ENCODE results near the gene BBS10.

Gene BBS10

DNA sequence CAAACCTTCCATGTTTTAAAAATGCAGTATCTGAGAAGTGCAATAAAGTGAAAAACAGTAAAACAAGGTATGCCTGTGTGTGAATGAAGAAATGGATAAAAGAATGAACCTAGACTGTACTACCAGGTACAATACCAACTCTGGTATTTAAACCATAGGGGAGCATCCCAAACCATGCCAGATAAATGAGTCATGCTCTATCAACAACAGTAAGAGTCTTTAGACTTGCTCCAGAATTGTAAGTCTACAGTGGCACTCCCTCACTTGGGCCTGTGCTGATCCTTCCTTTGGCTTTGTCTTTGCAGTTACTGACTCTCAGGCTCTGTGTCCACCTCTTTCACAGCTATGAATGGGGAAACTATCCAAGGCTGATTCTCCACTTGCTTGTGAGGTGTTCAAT is 38.1 kb downstream of the BBS10 start:
- ChIA-PET POLR2A (interaction anchor here (0.9 kb wide), 1 partner anchor 18 kb away, joined by 3 read pairs; no protein-coding TSS in a partner anchor), CTCF (interaction anchor here (0.6 kb wide), 1 partner anchor 184 kb away, joined by 3 read pairs; no protein-coding TSS in a partner anchor)
- no peak overlapping the region for H3K4me3 ChIP-seq (ENCODE audit: low read depth, low read length)
- DNase-seq (ENCODE audit: low read depth, low spot score), result no peak
- TF ChIP-seq, protein P1, sequence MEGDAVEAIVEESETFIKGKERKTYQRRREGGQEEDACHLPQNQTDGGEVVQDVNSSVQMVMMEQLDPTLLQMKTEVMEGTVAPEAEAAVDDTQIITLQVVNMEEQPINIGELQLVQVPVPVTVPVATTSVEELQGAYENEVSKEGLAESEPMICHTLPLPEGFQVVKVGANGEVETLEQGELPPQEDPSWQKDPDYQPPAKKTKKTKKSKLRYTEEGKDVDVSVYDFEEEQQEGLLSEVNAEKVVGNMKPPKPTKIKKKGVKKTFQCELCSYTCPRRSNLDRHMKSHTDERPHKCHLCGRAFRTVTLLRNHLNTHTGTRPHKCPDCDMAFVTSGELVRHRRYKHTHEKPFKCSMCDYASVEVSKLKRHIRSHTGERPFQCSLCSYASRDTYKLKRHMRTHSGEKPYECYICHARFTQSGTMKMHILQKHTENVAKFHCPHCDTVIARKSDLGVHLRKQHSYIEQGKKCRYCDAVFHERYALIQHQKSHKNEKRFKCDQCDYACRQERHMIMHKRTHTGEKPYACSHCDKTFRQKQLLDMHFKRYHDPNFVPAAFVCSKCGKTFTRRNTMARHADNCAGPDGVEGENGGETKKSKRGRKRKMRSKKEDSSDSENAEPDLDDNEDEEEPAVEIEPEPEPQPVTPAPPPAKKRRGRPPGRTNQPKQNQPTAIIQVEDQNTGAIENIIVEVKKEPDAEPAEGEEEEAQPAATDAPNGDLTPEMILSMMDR (IDR thresholded peaks at IDR 0.05; ENCODE audit: insufficient read depth, low read length, missing control alignments), result no peak

DNA sequence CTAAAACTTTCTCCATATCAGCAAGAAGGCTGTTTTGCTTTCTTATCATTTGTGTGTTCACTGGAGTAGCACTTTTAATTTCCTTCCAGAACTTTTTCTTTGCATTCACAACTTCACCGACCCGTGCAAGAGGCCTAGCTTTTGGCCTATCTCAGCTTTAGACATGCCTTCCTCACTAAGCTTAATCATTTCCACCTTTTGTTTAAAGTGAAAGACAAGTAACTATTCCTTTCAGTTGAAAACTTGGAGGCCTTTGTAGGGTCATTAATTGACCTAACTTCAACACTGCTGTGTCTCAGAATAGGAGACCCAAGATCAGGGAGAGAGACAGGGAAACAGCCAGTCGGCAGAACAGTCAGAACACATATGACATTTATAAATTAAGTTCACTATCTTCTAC is 39.3 kb downstream of the BBS10 start:
- ChIA-PET CTCF (interaction anchor here (1.7 kb wide), 1 partner anchor 39 kb away, joined by 4 read pairs; the partner anchor contains the start of gene BBS10), POLR2A (no interaction called here)
- no peak for DNase-seq (ENCODE audit: low read depth, low spot score)
- TF ChIP-seq, protein P1 (IDR thresholded peaks at IDR 0.05; ENCODE audit: insufficient read depth, low read length, missing control alignments), result no peak
- no peak overlapping the region for H3K4me3 ChIP-seq (ENCODE audit: low read depth, low read length)

DNA sequence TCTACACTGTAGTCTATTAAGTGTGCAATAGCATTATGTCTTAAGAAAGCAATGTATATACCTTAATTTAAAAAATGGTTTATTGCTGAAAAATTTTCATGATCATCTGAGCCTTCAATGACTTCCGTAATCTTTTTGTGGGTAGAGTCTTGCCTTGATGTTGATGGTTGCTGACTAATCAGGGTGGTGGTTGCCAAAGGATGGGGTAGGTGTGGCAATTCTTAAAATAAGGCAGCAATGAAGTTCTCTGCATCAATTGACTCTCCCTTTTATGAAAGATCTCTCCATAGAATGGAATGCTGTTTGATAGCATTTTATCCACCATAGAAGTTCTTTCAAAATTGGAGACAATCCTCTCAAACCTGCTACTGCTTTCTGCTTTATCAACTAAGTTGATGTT is 41.1 kb downstream of the BBS10 start:
- POLR2A ChIA-PET, result no interaction called here
- TF ChIP-seq, protein P1 (IDR thresholded peaks at IDR 0.05; ENCODE audit: insufficient read depth, low read length, missing control alignments), result no peak
- DNase-seq (ENCODE audit: low read depth, low spot score), result no peak
- H3K4me3 ChIP-seq (ENCODE audit: low read depth, low read length), result no peak overlapping the region
- CTCF ChIA-PET, result no interaction called here

DNA sequence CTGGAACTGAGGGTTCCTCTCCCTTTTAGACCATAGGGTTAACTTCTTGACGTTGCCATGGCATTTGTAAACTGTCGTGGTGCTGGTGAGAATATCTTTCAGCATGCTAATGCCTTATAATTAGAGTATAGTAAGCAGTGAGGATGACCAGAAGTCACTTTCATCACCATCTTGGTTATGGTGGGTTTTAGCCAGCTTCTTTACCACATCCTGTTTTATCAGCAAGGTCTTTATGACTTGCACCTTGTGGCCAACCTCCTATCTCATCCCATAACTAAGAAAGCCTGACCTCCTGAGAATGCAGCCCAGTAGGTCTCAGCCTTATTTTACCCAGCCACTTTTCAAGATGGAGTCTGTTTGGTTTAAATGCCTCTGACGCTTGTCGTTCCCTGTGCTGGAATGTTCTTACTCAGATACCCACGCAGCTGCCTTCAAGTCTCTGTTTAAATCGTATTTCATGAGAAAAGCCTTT is 44.2 kb downstream of the BBS10 start:
- TF ChIP-seq, protein P1 (IDR thresholded peaks at IDR 0.05; ENCODE audit: insufficient read depth, low read length, missing control alignments), result no peak
- no peak for DNase-seq (ENCODE audit: low read depth, low spot score)
- CTCF ChIA-PET, result no interaction called here
- H3K4me3 ChIP-seq (ENCODE audit: low read depth, low read length), result no peak overlapping the region
- POLR2A ChIA-PET, result no interaction called here

DNA sequence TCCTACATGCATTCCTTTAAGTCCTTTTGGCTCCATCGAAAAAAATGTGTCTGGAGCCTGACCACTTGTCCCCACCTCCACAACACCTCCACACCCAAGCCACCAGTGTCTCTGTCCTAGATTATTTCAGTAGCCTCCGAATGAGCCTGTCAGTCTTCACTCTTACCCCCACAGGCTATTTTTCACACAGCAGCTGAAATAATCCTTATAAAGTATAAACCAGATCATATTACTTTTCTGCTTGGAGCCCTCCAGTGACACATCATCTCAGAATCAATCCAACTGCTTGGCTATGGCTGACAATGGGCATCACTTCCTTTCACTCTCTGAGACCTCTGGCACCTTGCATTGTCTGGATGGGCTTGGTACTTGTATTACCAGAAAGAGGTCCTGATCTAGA is 44.9 kb downstream of the BBS10 start:
- H3K4me3 ChIP-seq (ENCODE audit: low read depth, low read length), result no peak overlapping the region
- ChIA-PET POLR2A (no interaction called here), CTCF (interaction anchor here (1.2 kb wide), 1 partner anchor 14 kb away, joined by 3 read pairs; no protein-coding TSS in a partner anchor)
- no peak for DNase-seq (ENCODE audit: low read depth, low spot score)
- TF ChIP-seq, protein P1 (IDR thresholded peaks at IDR 0.05; ENCODE audit: insufficient read depth, low read length, missing control alignments), result no peak

DNA sequence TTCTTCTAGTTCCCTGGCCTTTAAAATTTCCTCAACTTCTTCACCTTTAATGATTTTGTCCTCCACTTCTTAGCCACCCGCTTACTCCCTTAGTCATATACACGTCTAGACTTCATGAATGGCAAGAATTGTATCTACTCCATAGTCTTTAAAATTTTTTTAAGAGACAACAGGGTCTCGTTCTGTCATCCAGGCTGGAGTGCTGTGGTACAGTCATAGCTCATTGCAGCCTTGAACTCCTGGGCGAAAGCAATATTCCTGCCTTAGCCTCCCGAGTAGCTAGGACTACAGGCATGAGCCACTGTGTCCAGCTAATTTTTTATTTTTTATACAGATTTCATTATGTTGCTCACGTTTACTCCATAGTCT is 47.9 kb downstream of the BBS10 start:
- TF ChIP-seq, protein P1 (IDR thresholded peaks at IDR 0.05; ENCODE audit: insufficient read depth, low read length, missing control alignments), result no peak
- DNase-seq (ENCODE audit: low read depth, low spot score), result no peak
- H3K4me3 ChIP-seq (ENCODE audit: low read depth, low read length), result no peak overlapping the region
- ChIA-PET CTCF (no interaction called here), POLR2A (no interaction called here)

All from AG04449 (cell line).